GM19238 (cell line): Measurements from ENCODE around the gene LSM6.

ENCODE experiments used
- DNase-seq: peaks from one replicate; pipeline ENCODE4 v3.0.0; 2011; ENCODE audit warnings: low spot score; ENCODE audit not compliant: insufficient read length

The LSM6 gene

DNA sequence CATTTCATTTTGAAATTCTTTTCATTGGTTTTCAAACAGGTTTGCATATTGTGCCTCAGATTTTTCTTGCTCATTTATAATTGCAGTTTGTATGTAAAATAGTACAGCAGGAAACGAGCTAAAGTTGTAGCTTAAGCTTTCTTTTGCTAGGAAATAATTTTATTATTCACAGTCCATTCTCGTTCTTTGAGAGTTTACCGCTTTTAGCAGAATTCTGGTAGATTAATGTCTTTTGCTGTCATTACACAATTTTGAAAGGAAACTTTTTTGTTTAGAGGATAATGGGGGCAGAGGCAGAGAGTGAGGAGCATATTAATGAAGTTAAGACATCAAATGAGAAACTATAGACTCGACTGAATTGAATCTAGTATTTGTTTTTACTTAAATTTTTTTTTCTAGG, 10.5 kb downstream of the LSM6 start:
- no peak for DNase-seq

DNA sequence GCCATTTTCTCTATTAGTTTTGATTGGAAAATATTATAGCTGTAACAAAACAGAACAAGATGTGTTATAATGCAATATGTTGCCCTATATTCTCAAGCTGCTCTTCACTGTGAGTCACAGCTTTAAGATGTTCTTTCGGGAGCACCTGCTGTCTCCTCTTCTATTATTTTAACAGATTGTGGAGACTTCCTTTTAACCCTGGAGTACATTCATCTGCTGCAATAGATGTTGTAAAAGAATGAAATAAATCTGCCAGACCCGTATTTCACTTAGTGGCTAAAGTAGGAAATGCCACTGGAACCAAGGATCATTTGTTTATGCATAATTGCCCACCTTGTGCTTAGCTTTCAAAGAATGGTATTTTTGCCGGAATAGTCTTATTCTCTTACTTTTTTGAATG, 11.1 kb downstream of the LSM6 start:
- no peak for DNase-seq

GRCh38 chr4:146190456-146190855, 14.9 kb downstream of the LSM6 start:
- no peak for DNase-seq

- DNase-seq, result no peak
Observed at GRCh38 chr4:146191766-146192458, 16.4 kb downstream of the LSM6 start.

DNA sequence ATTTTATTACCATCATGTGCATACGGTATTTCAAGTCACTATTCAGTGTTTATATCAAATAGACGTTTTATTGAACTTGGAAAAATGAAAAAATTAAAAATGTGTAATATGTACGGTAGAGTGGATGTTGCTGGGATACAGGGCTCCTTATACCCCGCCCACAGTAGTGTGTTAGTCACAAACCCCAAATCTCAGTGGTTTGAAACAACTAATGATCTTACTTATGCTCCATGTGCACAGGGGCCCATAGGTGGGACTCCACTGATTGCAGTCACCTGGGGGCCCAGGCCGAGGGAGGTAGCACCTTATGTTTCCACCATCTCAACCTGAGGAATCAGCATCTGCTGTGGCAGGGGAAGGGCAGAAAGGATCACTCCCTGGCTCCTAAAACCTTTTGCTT, 18.1 kb downstream of the LSM6 start:
- DNase-seq, result no peak

DNA sequence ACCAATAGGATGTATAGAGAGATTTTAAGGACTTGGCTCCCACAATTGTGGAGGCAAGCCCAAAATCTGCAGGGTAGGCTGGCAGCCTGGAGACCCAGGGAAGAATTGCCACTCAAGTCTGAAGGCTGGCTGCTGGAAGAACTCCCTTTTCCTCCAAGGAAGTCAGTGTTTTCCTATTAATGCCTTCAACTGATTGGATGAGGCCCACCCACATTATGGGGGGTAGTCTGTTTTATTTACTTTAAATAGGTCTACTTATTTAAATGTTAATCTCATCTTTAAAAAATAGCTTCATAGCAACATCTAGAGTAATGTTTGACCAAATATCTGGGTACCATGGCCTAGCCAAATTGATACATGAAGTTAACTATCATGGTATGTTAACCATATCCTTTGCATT, 18.7 kb downstream of the LSM6 start:
- DNase-seq, result no peak

DNA sequence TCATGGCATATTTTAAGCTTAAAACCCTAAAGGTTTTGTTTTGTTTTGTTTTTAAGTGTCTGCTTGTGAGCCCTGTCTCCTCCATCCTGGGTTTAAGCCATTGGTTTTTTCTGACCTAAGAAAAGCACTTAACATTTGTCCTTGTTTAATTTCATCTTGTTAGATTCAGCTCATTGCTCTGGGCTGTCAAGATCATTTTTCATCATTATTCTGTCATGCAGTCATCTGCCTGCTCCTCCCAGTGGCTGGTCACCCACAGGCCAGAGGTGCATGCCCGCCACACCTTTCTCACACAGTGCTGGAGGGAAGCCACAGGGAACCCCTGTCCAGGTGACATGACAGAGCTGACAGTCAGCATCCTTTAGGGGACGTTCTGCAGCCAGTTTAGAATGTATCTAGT, 27.1 kb downstream of the LSM6 start:
- DNase-seq, result no peak

DNA sequence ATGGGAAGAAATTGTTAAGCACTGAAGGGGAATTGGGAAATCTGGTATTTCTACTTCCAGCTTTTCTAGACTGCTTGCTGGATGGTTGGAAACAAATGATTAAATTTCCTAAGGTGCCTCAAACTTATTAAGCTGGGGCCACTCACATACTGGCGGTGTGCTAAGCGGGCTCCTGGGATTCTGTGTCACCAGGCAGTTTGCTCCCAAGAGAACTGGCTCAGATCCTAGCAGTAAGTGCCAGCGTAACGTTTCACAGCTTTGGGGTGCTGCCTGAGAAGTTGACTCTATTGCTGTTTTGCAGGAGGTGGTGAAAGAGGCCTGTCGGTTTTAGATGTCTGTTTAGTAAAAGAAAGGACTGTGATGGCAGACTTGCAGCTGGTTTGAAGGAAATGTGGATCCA, 31.9 kb downstream of the LSM6 start:
- no peak for DNase-seq

GRCh38 chr4:146210890-146211289, 35.4 kb downstream of the LSM6 start:
- DNase-seq, result no peak

DNA sequence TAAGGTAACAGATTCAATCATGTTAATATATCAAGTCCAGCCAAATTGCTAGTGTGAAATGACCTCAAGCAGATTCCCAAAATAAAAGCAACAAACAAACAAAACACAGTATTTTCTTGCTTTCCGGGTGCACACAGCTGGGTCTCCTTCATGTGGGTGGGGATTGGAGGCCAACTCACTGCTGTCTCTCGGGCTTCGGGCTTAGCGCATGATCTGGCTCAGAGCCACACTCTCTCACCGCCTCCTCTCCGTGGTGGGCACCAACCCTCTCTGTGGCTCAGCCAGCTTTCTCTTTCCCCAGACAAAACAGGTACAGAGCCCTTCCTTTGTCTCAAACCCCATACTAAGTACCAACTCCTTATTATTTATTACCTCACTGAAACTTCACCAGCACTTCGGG, 35.9 kb downstream of the LSM6 start:
- no peak for DNase-seq

GRCh38 chr4:146212781-146213180, 37.3 kb downstream of the LSM6 start:
- no peak for DNase-seq

GRCh38 chr4:146214238-146214637, 38.7 kb downstream of the LSM6 start, which contains the start of gene REELD1:
Gene REELD1 (plus strand): TSS chr4:146214538. CDS start chr4:146216953, 2,415 bp downstream.
- DNase-seq, result no peak

DNA sequence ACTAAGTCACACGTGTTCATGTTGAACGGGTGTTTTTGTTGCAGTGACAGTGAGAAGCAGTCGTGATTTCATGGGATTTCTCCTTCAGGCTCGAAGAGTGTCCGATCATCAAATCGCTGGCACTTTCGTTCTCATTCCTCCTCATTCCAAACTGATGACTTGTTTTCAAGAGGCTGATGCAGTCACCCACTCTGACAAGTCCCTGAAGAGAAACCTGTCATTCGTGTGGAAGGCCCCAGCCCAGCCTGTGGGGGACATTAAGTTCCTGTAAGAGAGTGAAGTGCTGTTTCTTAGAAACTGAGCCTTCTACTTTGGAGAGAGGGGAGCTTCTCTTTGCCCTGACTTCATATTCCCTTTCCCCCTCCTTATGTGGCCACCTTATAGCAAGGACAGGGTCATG, 46.8 kb downstream of the LSM6 start:
- no peak for DNase-seq

- no peak for DNase-seq
Observed at GRCh38 chr4:146224326-146224966, 48.9 kb downstream of the LSM6 start.

DNA sequence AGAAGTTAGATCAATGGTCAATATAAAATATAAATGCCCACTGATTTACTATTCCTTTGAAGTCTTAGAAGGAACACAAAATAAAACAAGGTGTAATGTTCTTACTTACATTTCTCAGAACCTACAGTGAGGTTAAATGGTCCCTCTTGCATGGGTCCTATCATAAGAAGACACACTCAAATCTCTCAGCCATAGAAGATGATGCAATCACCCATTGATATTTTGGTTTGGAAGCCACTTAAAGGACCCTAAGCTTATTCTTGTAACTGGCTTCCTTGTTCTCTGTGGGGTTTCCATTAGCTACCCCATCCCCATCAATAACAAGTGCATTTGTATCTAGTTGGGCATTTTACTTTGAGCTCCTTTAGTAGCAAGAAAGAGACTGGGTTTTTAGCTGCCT, 53.9 kb downstream of the LSM6 start:
- DNase-seq, result no peak

DNA sequence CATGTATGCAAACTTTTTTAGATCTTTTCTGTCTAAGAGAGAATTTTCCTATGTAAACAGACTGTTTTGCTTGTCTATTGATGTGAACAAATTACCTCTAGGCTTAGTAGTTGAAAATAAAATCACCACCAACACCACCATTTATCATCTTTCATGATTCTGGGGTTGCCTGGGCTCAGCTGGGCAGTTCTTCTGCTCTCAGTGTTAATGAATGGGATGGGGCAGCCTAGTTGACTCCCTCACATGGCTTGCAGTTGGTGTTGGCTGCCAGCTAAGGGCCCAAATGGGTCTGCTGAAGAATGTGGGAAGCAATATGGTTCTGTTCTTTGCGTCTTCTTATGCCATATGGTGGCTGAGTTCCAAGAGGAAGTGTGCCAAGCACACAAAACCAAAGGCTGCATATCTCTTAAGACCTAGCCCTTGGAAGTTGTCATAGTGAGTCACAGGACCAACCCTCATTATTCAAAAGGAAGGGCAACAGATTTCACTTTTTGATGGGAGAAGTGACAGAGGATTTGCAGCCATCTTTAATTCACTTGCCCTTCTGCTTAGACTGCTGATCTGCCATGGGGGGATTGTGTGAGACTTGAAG, 56.7 kb downstream of the LSM6 start:
- DNase-seq, result no peak

GRCh38 chr4:146235654-146236177, 60.2 kb downstream of the LSM6 start:
- DNase-seq, result no peak

DNA sequence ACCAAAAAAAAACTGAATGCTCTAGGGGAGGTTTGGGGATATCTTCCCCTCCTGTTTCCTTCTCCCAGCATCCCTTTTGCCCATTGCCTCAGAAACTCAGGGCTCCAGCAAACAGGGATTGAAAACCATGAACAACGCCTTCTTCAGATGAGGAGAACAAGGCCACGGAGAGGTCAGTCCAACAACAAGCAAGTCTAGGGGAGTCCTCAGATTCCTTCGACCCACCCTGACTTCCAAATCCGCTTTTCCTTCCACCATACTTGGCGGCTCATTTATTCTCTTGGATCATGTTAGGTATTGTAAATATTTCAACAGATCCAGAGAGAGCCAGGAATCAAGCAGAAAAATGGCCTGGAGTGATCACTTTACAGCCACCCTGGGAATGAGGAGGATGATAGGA, 60.7 kb downstream of the LSM6 start:
- DNase-seq, result no peak

DNA sequence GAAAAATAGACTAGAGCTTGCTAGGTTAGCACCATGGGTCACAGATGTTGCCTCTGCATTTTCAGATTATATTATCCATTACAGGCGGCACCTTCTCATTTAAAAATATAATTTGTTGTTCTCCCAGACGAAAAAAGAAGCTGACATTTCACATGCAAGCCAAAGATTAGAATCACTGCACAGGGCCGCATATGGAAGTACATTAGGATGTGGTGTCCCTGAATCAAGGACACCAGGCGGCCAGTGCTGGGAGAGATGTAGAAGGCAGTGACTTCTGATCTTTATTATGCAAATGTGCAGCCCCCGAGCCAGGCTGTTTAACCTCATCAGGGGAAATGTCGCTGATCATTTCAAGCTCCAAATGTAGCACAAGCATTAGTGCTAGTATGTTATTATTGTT, 61.6 kb downstream of the LSM6 start:
- no peak for DNase-seq

DNA sequence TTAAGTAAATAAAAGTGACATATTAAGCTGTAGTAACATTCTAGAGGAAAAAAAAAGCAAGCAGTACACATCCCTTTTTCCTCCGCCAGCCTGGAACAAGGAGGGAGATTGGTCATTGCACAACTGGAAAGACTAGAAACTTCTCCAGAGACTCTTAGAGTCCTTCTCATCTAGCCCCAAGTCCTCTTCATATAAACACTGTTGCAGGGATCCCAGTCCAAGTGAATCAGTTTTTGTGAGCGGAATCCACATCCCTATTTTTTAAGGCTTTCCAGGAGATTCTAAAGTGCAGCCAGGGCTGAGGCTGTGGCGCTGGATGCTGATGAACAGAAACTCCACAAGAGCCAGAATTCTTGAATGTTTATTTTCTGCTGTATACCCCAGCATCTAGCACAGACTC, 62.6 kb downstream of the LSM6 start:
- DNase-seq, result no peak
